CD4-positive, alpha-beta T cell (primary cell): ENCODE results near the gene GPC5. TPM values are rescaled to one million over a fixed set of nuclear protein-coding genes. Genes with fewer than 3 reads are reported as not detected.
"Not testable (repeated sequence)": the region's sequence is repeated elsewhere in the genome, so short reads cannot be mapped to it uniquely, and the experiment has no call there.

Experiments used
- ATAC-seq: fragments of 200-7000 bp; cut with Tn5 transposase; one replicate; pipeline ENCODE4 v1.10.0; 2022; ENCODE audit warnings: mild to moderate bottlenecking; ENCODE audit not compliant: poor library complexity
- CTCF ChIA-PET: fragments of 350-600 bp; sonication (Branson Sonifier 250); formaldehyde crosslinking; loops from one replicate; lab custom pipeline; 2021; ENCODE audit warnings: antibody characterized with exemption, inconsistent platforms; lab: Charles Lee
- POLR2A ChIA-PET: fragments of 350-600 bp; sonication (Branson Sonifier 250); formaldehyde crosslinking; loops from one replicate; lab custom pipeline; 2021; ENCODE audit warnings: antibody characterized with exemption, inconsistent platforms; lab: Charles Lee
- DNase-seq, 14 experiments: peaks; one replicate each; pipeline ENCODE4 v3.0.0-alpha.2; 2013 to 2020; ENCODE audit warnings: mixed read lengths in 2 of 14
- H3K27ac ChIP-seq, 2 donors: one replicate each; pipeline versions ENCODE4 v1.5.1 to v1.7.0; 2013; ENCODE audit warnings: low read length in 2 of 2, low read depth in 1 of 2, mild to moderate bottlenecking in 1 of 2
- H3K27me3 ChIP-seq, 2 experiments: 1 replicate in 1 of 2; 2 replicates in 1 of 2; pipeline versions ENCODE4 v1.6.1 to v1.7.0; 2013; ENCODE audit warnings: low read length in 2 of 2, control low read depth in 1 of 2, mild to moderate bottlenecking in 1 of 2, moderate library complexity in 1 of 2; ENCODE audit not compliant: insufficient read depth in 2 of 2, control insufficient read depth in 1 of 2
- H3K36me3 ChIP-seq: one replicate; pipeline ENCODE4 v1.6.1; 2013; ENCODE audit warnings: low read length, control low read depth; ENCODE audit not compliant: insufficient read depth
- H3K4me1 ChIP-seq: one replicate; pipeline ENCODE4 v1.6.1; 2013; ENCODE audit warnings: low read length, control low read depth; ENCODE audit not compliant: insufficient read depth
- H3K4me3 ChIP-seq: one replicate; pipeline ENCODE4 v1.5.1; 2013; ENCODE audit warnings: mild to moderate bottlenecking, low read length, moderate library complexity
- H3K9me3 ChIP-seq, 2 experiments: 1 replicate in 1 of 2; 2 replicates in 1 of 2; pipeline versions ENCODE4 v1.6.1 to v1.7.0; 2013; ENCODE audit warnings: low read length in 2 of 2, mild to moderate bottlenecking in 2 of 2, control low read depth in 1 of 2, moderate library complexity in 1 of 2; ENCODE audit not compliant: control insufficient read depth in 1 of 2, insufficient read depth in 1 of 2
- H3K27ac Mint-ChIP-seq: one replicate; pipeline ENCODE4 v1.8.0; 2020; ENCODE audit warnings: mixed read lengths
- H3K27me3 Mint-ChIP-seq: one replicate; pipeline ENCODE4 v1.8.0; 2021; ENCODE audit warnings: mixed read lengths
- H3K36me3 Mint-ChIP-seq: one replicate; pipeline ENCODE4 v1.8.0; 2021; ENCODE audit warnings: low read depth, mixed read lengths
- H3K4me1 Mint-ChIP-seq: one replicate; pipeline ENCODE4 v1.8.0; 2021; ENCODE audit warnings: low read depth, mixed read lengths
- H3K4me3 Mint-ChIP-seq: one replicate; pipeline ENCODE4 v1.8.0; 2020; ENCODE audit warnings: mild to moderate bottlenecking, mixed read lengths
- H3K9me3 Mint-ChIP-seq: one replicate; pipeline ENCODE4 v1.8.0; 2020; ENCODE audit warnings: mixed read lengths
- intact Hi-C, 2 experiments: fragments of 100-400 bp; cut with DNase I in 1 of 2; cut with micrococcal nuclease in 1 of 2; formaldehyde crosslinking; loops; one replicate each; pipeline versions ENCODE4 v1.15.1 to v1.9.0; 2023 to 2025; cut with DNase I, micrococcal nuclease
- total RNA-seq, 174 experiments: library from RNA in 2 of 174; stranded (reverse) in 2 of 174; gene quantifications; one replicate each; pipeline ENCODE4 v1.2.3 and lab custom pipeline; 2021 to 2026
- TF ChIP-seq, protein P1 (sequence below): fragments of 200-600 bp; IDR thresholded peaks from one replicate; pipeline ENCODE4 v1.8.0; 2022; ENCODE audit warnings: antibody characterized with exemption, mild to moderate bottlenecking

Gene GPC5
- total RNA-seq, 2 experiments from 2014 or later: not detected

DNA sequence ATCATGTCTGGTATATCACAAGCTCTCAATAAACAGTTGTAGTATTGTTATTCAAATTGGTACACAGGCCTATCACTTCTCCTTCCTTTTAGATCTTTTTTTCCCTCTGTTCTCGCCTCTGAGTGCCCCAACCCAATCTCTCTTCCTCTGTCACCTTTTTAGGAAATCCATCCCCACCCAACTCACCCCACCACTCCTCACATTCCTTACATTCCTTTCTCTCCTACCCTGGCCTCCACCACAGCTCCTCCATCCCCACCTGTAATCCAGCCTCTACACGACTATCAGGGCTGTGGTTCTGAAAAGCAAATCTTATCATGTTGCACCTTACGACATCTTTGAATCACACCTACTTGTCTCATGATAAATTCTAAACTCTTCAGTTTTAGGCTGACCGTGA lies 1282.8 kb downstream of the GPC5 start:
- Histone ChIP-seq H3K9me3 (no peaks in the 10 kb centered on the region), H3K36me3 (no peaks in the 10 kb centered on the region), H3K27ac (no peak overlapping the region), H3K4me1 (no peaks in the 10 kb centered on the region), H3K27me3 (no peaks in the 10 kb centered on the region), H3K4me3 (no peak overlapping the region)
- Mint-ChIP-seq H3K27ac (no peak overlapping the region), H3K36me3 (no peaks in the 10 kb centered on the region), H3K4me1 (no peaks in the 10 kb centered on the region), H3K9me3 (peaks cover 6% of the 10 kb centered on the region), H3K4me3 (no peak overlapping the region), H3K27me3 (no peaks in the 10 kb centered on the region)
- ChIA-PET POLR2A (no interaction called here), CTCF (no interaction called here)
- DNase-seq (no peak), ATAC-seq (no peak)
- TF ChIP-seq, protein P1, sequence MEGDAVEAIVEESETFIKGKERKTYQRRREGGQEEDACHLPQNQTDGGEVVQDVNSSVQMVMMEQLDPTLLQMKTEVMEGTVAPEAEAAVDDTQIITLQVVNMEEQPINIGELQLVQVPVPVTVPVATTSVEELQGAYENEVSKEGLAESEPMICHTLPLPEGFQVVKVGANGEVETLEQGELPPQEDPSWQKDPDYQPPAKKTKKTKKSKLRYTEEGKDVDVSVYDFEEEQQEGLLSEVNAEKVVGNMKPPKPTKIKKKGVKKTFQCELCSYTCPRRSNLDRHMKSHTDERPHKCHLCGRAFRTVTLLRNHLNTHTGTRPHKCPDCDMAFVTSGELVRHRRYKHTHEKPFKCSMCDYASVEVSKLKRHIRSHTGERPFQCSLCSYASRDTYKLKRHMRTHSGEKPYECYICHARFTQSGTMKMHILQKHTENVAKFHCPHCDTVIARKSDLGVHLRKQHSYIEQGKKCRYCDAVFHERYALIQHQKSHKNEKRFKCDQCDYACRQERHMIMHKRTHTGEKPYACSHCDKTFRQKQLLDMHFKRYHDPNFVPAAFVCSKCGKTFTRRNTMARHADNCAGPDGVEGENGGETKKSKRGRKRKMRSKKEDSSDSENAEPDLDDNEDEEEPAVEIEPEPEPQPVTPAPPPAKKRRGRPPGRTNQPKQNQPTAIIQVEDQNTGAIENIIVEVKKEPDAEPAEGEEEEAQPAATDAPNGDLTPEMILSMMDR: no peak
- intact Hi-C loops: no loop called here

DNA sequence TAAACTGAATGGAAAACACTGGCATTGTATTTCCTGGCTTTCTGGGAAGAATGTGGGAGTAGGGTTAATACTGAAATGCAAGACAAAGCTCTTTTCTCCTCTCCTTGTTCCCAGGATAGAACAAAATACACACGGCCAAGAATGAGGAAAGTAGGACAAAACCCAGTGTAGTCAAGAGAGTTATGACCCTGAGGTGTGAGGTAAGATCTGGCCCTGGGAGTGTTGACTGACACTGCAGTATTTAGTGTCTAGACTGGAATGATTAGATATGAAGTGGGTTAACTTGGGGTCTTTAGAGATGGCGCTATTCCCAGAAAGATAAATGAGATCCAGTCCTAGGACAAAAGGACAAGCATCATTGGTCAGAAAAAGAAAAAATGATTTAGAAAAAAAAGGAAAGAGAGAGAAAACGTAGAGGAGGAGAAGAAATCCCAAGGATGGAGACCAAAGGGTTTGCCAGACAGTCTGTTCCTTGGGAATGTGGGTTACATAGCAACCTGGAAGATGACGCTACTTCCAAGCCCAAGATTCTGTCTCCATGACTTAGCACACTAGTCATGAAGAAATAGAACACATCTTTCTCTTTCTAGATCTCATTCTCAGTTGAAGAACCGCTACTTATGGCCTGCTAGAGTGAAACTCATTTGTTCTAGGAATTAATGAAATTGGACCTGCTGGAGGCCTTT lies 1284.6 kb downstream of the GPC5 start:
- Histone ChIP-seq H3K27me3 (no peaks in the 10 kb centered on the region), H3K36me3 (no peaks in the 10 kb centered on the region), H3K4me1 (no peaks in the 10 kb centered on the region), H3K27ac (no peak overlapping the region), H3K4me3 (no peak overlapping the region), H3K9me3 (no peaks in the 10 kb centered on the region)
- intact Hi-C loops: no loop called here
- ATAC-seq (no peak), DNase-seq (no peak)
- POLR2A ChIA-PET: no interaction called here
- Mint-ChIP-seq H3K4me1 (no peaks in the 10 kb centered on the region), H3K27me3 (no peaks in the 10 kb centered on the region), H3K9me3 (peaks cover 6% of the 10 kb centered on the region), H3K36me3 (no peaks in the 10 kb centered on the region), H3K4me3 (no peak overlapping the region), H3K27ac (no peak overlapping the region)
- TF ChIP-seq, protein P1: no peak
- CTCF ChIA-PET: no interaction called here

DNA sequence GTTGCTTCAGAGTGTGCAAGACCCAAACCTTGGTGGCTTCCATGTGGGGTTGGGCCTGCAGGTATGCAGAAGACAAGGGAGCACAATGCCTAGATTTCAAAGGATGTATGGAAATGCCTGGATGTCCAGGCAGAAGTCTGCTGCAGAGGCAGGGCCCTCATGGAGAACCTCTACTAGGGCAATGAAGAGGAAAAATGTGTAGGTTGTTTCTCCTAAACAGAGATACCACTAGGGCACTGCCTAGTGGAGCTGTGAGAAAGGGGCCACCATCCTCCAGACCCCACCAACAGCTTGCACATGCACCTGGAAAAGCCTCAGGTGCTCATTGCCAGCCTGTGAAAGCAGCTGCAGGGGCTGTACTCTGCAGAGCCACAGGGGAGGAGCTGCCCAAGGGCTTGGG lies 1295.6 kb downstream of the GPC5 start:
- ATAC-seq: no peak
- no peaks in the 10 kb centered on the region for H3K27me3 ChIP-seq
- H3K4me1 ChIP-seq: no peaks in the 10 kb centered on the region
- no peaks in the 10 kb centered on the region for H3K27me3 Mint-ChIP-seq
- no peak for DNase-seq
- intact Hi-C loops: no loop called here
- no peaks in the 10 kb centered on the region for H3K4me1 Mint-ChIP-seq
- H3K4me3 ChIP-seq: no peak overlapping the region
- no peak overlapping the region for H3K27ac ChIP-seq
- TF ChIP-seq, protein P1: no peak
- no peak overlapping the region for H3K4me3 Mint-ChIP-seq
- H3K9me3 Mint-ChIP-seq: peaks cover 14% of the 10 kb centered on the region
- CTCF ChIA-PET: no interaction called here
- no peak overlapping the region for H3K27ac Mint-ChIP-seq
- peaks cover 0 to 8% of the 10 kb centered on the region in 2 experiments for H3K9me3 ChIP-seq
- POLR2A ChIA-PET: no interaction called here
- H3K36me3 Mint-ChIP-seq: no peaks in the 10 kb centered on the region
- H3K36me3 ChIP-seq: no peaks in the 10 kb centered on the region

DNA sequence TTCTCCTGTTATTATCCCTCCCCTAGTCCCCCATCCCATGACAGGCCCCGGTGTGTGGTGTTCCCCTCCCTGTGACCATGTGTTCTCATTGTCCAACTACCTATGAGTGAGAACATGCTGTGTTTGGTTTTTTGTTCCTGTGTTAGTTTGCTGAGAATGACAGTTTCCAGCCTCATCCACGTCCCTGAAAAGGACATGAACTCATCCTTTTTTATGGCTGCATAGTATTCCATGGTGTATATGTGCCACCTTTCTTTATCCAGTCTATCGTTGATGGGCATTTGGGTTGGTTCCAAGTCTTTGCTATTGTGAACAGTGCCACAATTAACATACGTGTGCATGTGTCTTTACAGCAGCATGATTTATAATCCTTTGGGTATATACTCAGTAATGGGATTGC lies 1297.4 kb downstream of the GPC5 start:
- H3K27me3 ChIP-seq, intact Hi-C loops, DNase-seq, H3K27ac ChIP-seq, POLR2A ChIA-PET, H3K36me3 Mint-ChIP-seq, H3K4me1 ChIP-seq, H3K4me3 ChIP-seq, H3K9me3 ChIP-seq, CTCF ChIA-PET, H3K4me1 Mint-ChIP-seq, H3K27me3 Mint-ChIP-seq, H3K27ac Mint-ChIP-seq, H3K4me3 Mint-ChIP-seq, H3K36me3 ChIP-seq, ATAC-seq: not testable (repeated sequence)
- peaks cover 16% of the 10 kb centered on the region for H3K9me3 Mint-ChIP-seq
